Gastroesophageal sphincter (tissue), 4 donors: ENCODE measurements around the gene EFHC1. TPM values are rescaled to one million over a fixed set of nuclear protein-coding genes. Genes with fewer than 3 reads are reported as not detected.

ENCODE experiments used
- ATAC-seq: fragments of 150-250 bp; one replicate; pipeline ENCODE4 v1.9.1; 2016; ENCODE audit warnings: mild to moderate bottlenecking, moderate library complexity
- H3K27ac ChIP-seq, 4 donors: fragments of 200-600 bp; sonication (generic) in 3 of 4; 1 replicate in 3 of 4; 2 replicates in 1 of 4; pipeline ENCODE4 v1.5.1; 2016 to 2019
- H3K27me3 ChIP-seq: fragments of 200-600 bp; sonication (generic); one replicate; pipeline ENCODE4 v1.5.1; 2019
- H3K36me3 ChIP-seq, 2 donors: fragments of 200-600 bp; sonication (generic); one replicate each; pipeline ENCODE4 v1.5.1; 2019; ENCODE audit warnings: control low read depth in 1 of 2
- H3K4me1 ChIP-seq, 3 donors: fragments of 200-600 bp; sonication (generic); 1 replicate in 2 of 3; 2 replicates in 1 of 3; pipeline ENCODE4 v1.5.1; 2016 to 2019; ENCODE audit warnings: control low read depth in 2 of 3
- H3K4me3 ChIP-seq, 2 donors: fragments of 200-600 bp; sonication (generic); one replicate each; pipeline ENCODE4 v1.5.1; 2019; ENCODE audit warnings: mild to moderate bottlenecking in 1 of 2, moderate library complexity in 1 of 2
- H3K9me3 ChIP-seq, 3 donors: fragments of 200-600 bp; sonication (generic); one replicate each; pipeline ENCODE4 v1.5.1; 2017 to 2019; ENCODE audit warnings: control low read depth in 2 of 3
- EP300 ChIP-seq: sonication (generic); formaldehyde crosslinking; IDR thresholded peaks from one replicate; pipeline ENCODE4 v1.6.1; 2017; ENCODE audit warnings: antibody characterized with exemption, mild to moderate bottlenecking
- POLR2A ChIP-seq, 2 donors: fragments of 450-650 bp; IDR thresholded peaks; one replicate each; pipeline ENCODE4 v1.6.1; 2017; ENCODE audit warnings: antibody characterized with exemption in 2 of 2, mild to moderate bottlenecking in 2 of 2, moderate library complexity in 1 of 2
- POLR2AphosphoS5 ChIP-seq: sonication (generic); formaldehyde crosslinking; IDR thresholded peaks from one replicate; pipeline ENCODE4 v1.6.1; 2017; ENCODE audit warnings: antibody characterized with exemption
- WGBS, 2 donors: methylation state at CpG; one replicate each; pipeline ENCODE4 v1.1.5; 2018; ENCODE audit warnings: low coverage in 1 of 2; 5-methylcytosine and 5-hydroxymethylcytosine counted together
- total RNA-seq, 4 donors: library from RNA; depleted of rRNA; stranded (reverse); fragments of >200 nt; gene quantifications; one replicate each; pipeline ENCODE4 v1.1.0, GENCODE V29; 2016
- TF ChIP-seq, protein P1 (sequence below), 4 experiments: fragments of 200-600 bp in 2 of 4; fragments of 450-650 bp in 2 of 4; sonication (generic) in 1 of 4; IDR thresholded peaks; one replicate each; pipeline ENCODE4 v1.5.1; 2017 to 2019; ENCODE audit warnings: antibody characterized with exemption in 4 of 4, mild to moderate bottlenecking in 2 of 4, moderate library complexity in 2 of 4

The EFHC1 gene
- total RNA-seq, 4 donors from 2014 or later = 5.1 to 27.4 (median 12.9) TPM

DNA sequence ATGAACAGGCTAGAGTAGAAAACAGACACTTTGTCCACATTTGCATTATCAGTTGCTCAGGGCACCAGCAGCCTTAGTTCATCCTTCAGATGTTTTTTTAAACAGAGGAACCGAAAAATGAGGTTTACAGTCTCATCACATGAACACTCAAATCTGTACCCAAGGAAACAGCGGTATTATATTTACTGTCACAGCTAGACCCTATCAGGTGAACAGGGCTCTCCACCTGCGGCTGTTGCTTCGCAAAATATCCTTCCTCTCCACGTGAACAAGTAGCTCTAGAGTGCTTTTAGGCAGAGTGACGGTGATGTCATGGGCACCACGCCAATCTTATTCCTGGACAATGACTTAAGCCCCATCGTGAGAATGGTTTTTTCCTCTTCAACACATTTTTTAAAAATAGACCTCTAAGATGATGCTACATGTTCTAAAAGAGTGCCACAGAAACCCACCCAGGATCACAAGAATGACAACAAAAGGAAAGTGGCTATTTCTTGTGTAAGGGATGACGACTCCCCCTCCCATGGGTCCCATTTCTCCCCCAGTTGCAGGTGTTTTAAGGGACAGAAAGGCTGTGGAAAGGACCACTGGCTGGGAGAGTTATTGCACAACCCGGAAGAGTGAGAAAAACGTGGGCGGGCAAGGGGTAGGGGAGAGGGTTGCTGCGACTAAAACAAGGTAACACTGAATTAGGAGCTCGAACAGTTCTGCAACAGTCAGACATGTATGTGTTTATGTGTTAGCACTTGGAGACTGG is 77.7 kb downstream of the EFHC1 start:
- Histone ChIP-seq H3K9me3 (no peaks in the 10 kb centered on the region), H3K4me1 (peaks cover 0 to 37% (median 0%) of the 10 kb centered on the region in 3 donors), H3K4me3 (no peak overlapping the region), H3K27ac (peak overlapping the region in 3 of 4 donors; percentile 7 to 42 (median 31)), H3K36me3 (peaks cover 0 to 13% of the 10 kb centered on the region in 2 donors), H3K27me3 (no peaks in the 10 kb centered on the region)
- 37 to 48% methylated on average over 10 to 14 of the region's 14 CpGs for WGBS, 2 donors
- ATAC-seq = no peak
- TF ChIP-seq POLR2AphosphoS5 = no peak
- TF ChIP-seq, protein P1, sequence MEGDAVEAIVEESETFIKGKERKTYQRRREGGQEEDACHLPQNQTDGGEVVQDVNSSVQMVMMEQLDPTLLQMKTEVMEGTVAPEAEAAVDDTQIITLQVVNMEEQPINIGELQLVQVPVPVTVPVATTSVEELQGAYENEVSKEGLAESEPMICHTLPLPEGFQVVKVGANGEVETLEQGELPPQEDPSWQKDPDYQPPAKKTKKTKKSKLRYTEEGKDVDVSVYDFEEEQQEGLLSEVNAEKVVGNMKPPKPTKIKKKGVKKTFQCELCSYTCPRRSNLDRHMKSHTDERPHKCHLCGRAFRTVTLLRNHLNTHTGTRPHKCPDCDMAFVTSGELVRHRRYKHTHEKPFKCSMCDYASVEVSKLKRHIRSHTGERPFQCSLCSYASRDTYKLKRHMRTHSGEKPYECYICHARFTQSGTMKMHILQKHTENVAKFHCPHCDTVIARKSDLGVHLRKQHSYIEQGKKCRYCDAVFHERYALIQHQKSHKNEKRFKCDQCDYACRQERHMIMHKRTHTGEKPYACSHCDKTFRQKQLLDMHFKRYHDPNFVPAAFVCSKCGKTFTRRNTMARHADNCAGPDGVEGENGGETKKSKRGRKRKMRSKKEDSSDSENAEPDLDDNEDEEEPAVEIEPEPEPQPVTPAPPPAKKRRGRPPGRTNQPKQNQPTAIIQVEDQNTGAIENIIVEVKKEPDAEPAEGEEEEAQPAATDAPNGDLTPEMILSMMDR (IDR thresholded peaks at IDR 0.05) = no peak
- no peak for TF ChIP-seq EP300
- no peak for TF ChIP-seq POLR2A (IDR thresholded peaks at IDR 0.05)

DNA sequence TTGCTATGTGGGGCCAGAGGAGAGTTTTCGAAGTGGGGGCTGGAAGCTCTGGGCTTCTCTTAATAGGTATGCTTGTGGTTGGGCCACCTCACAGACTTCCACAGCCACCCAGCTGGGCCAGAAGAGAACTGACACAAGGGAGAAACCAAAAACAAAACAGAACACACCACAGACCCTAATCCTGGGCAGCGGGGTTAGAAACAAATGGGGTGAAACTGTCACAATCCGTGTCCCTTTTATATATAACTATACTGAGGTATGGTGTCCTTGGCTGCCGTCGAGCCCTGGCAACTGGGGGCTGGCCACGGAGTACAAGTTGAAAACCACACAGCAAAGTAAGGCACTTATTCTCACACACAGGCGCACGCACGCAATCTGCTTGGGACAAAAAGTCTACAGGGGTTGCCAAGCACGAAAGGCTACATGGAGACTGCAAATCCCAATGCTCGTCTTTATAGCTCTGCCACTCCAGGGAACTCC is 78.4 kb downstream of the EFHC1 start:
- H3K27me3 ChIP-seq = no peaks in the 10 kb centered on the region
- peaks cover 0 to 44% (median 4%) of the 10 kb centered on the region in 3 donors for H3K4me1 ChIP-seq
- no peaks in the 10 kb centered on the region for H3K9me3 ChIP-seq
- 92 to 100% methylated on average over 2 to 10 of the region's 11 CpGs for WGBS, 2 donors
- ATAC-seq = no peak
- peak overlapping the region in 3 of 4 donors; percentile 31 to 48 (median 42) for H3K27ac ChIP-seq
- no peak overlapping the region for H3K4me3 ChIP-seq
- peaks cover 0 to 21% of the 10 kb centered on the region in 2 donors for H3K36me3 ChIP-seq
- TF ChIP-seq, protein P1 (IDR thresholded peaks at IDR 0.05) = no peak
- TF ChIP-seq POLR2A (IDR thresholded peaks at IDR 0.05) = no peak
- no peak for TF ChIP-seq EP300
- no peak for TF ChIP-seq POLR2AphosphoS5

DNA sequence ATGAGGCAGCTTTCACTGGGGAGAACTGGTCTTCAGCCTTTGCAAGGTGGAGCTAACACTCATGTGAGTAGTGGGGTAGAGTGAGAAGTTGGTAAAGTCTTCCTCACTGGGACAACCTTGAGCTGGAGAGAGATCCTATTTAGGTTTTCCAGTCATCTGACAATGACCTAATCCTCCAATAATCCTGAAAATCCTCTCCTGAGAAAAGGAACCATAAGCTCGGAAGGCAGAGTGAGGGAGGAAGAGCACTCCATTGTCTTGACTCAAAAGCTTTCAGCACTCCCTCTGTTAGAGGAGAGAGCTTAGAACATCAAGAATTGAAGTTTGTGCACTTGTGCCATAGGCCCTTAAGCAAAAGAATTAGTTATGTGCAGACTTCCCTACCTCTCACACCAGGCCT is 78.9 kb downstream of the EFHC1 start:
- Histone ChIP-seq H3K4me1 (peaks cover 0 to 49% (median 8%) of the 10 kb centered on the region in 3 donors), H3K9me3 (no peaks in the 10 kb centered on the region), H3K27ac (peak overlapping the region in 3 of 4 donors; percentile 31 to 48 (median 42)), H3K4me3 (no peak overlapping the region), H3K27me3 (no peaks in the 10 kb centered on the region), H3K36me3 (peaks cover 0 to 21% of the 10 kb centered on the region in 2 donors)
- TF ChIP-seq, protein P1 (IDR thresholded peaks at IDR 0.05) = no peak
- TF ChIP-seq POLR2A (IDR thresholded peaks at IDR 0.05) = no peak
- WGBS, 2 donors = 33% methylated on average over 1 of the region's 1 CpG; no CpG with 5 or more reads in 1 of the 2 donors
- ATAC-seq = no peak

DNA sequence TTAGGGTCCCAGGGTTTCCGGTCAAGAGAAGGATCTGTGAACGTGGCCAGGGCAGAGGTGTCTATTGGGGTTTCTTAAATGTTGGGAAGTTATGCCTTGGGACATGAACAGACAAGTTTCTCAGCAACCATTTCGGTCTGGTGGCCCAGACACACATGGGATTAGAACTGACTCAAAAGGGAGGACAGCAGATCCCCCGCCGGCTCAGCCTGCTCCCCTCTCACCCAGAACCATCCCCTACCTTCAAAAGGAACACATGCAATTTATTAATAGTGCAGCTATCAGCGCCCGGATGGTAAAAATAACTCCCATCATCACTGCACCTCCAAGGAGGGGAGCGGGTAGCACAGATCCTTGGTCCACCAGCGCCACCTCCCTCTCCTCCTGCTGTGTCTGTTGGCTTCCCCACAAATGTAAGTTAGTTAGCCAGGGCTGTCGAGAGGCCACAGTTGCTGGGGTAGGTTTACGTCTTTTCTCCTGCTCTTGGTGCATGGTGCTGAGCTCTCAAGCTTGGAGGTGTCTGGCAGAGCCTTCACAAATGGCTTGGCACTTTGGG is 79.6 kb downstream of the EFHC1 start:
- no peak for ATAC-seq
- H3K27me3 ChIP-seq = no peaks in the 10 kb centered on the region
- TF ChIP-seq POLR2A (IDR thresholded peaks at IDR 0.05) (no peak), POLR2AphosphoS5 (no peak), EP300 (no peak)
- TF ChIP-seq, protein P1 (IDR thresholded peaks at IDR 0.05) = no peak
- no peaks in the 10 kb centered on the region for H3K9me3 ChIP-seq
- peaks cover 0 to 24% of the 10 kb centered on the region in 2 donors for H3K36me3 ChIP-seq
- no peak overlapping the region for H3K4me3 ChIP-seq
- WGBS, 2 donors = 86 to 90% methylated on average over 6 of the region's 11 CpGs
- H3K4me1 ChIP-seq = peaks cover 0 to 56% (median 16%) of the 10 kb centered on the region in 3 donors
- H3K27ac ChIP-seq = peak overlapping the region in 2 of 4 donors; percentile 19 to 42
